ENCODE measurements around the gene FARP1. TPM values are rescaled to one million over a fixed set of nuclear protein-coding genes. Genes with fewer than 3 reads are reported as not detected.

FARP1 gene
- polyA plus RNA-seq, 2 of the 4 experiments (the other 2 are of a cell fraction): 9.4 to 13.0 TPM

- TF ChIP-seq PBX3 (IDR thresholded peaks at IDR 0.05) (no peak), FOSL2 (IDR thresholded peaks at IDR 0.05) (no peak), FOSL2 (CRISPR knock-in tag; IDR thresholded peaks at IDR 0.05) (no peak), ELK1 (IDR thresholded peaks at IDR 0.05; ENCODE audit: low read depth, low read length) (no peak), TP53 (CRISPR knock-in tag; IDR thresholded peaks at IDR 0.05) (no peak), MAX (IDR thresholded peaks at IDR 0.05) (no peak), ZC3H11A (IDR thresholded peaks at IDR 0.05) (no peak), BCL3 (IDR thresholded peaks at IDR 0.05) (no peak), MAFK (IDR thresholded peaks at IDR 0.05; ENCODE audit: partially characterized antibody) (no peak), CEBPB (IDR thresholded peaks at IDR 0.05) (no peak), CBX2 (IDR thresholded peaks at IDR 0.05; ENCODE audit: borderline replicate concordance, low read depth) (no peak), FOSB (CRISPR knock-in tag; IDR thresholded peaks at IDR 0.05) (no peak), EP300 (IDR thresholded peaks at IDR 0.05) (no peak), ATOH8 (CRISPR knock-in tag; IDR thresholded peaks at IDR 0.05; ENCODE audit: low read depth) (no peak), CHD4 (IDR thresholded peaks at IDR 0.05; ENCODE audit: borderline replicate concordance) (no peak), NFE2L2 (conservative IDR thresholded peaks at IDR 0.05; ENCODE audit: low read length) (no peak), HEYL (CRISPR knock-in tag; IDR thresholded peaks at IDR 0.05) (no peak), PHF8 (IDR thresholded peaks at IDR 0.05; ENCODE audit: borderline replicate concordance, low read depth) (no peak), REST (IDR thresholded peaks at IDR 0.05) (no peak), HMGXB4 (CRISPR knock-in tag; IDR thresholded peaks at IDR 0.05; ENCODE audit: borderline replicate concordance) (no peak), NPAS2 (CRISPR knock-in tag; IDR thresholded peaks at IDR 0.05; ENCODE audit: borderline replicate concordance) (no peak)
Measured at GRCh38 chr13:98374750-98375149, 231.9 kb downstream of the FARP1 start.

More at GRCh38 chr13:98374750-98375149, 231.9 kb downstream of the FARP1 start:
- H3K9me3 ChIP-seq: peaks cover 5% of the 10 kb centered on the region; the same call in 1 of the 3 replicates
- H3K4me2 ChIP-seq: no peak overlapping the region
- H3K27ac ChIP-seq: no peak overlapping the region
- H3K4me1 ChIP-seq: no peaks in the 10 kb centered on the region
- DNase-seq (ENCODE audit: low read depth in 1 of 2, low spot score in 1 of 2) (no peak), FAIRE-seq (no peak), ATAC-seq (no peak)
- H3K4me3 ChIP-seq: no peak overlapping the region
- ChIA-PET CTCF (no interaction called here), POLR2A (no interaction called here)
- WGBS (ENCODE audit: missing lambda C conversion rate): 12% methylated on average over 1 of the region's 1 CpG

Data from A549 (cell line).